Limb (tissue), 2 donors: Measurements from ENCODE around the gene BAZ1B.
"Not testable (repeated sequence)": the region's sequence is repeated elsewhere in the genome, so short reads cannot be mapped to it uniquely, and the experiment has no call there.

Source experiments
- DNase-seq, 2 donors: peaks; one replicate each; pipeline ENCODE4 v3.0.0-alpha.2; 2016; ENCODE audit errors: extremely low spot score in 2 of 2

BAZ1B gene

GRCh38 chr7:73544678-73545077 is 22.6 kb upstream of the BAZ1B start:
- no peak for DNase-seq

GRCh38 chr7:73541722-73542121 is 19.6 kb upstream of the BAZ1B start:
- no peak for DNase-seq

GRCh38 chr7:73539709-73540108 is 17.6 kb upstream of the BAZ1B start:
- no peak for DNase-seq

- DNase-seq: not testable (repeated sequence)
These were observed 16.4 kb upstream of the BAZ1B start for GRCh38 chr7:73538510-73538909.

GRCh38 chr7:73537051-73537450 is 15.0 kb upstream of the BAZ1B start:
- no peak for DNase-seq

GRCh38 chr7:73536479-73536878 is 14.4 kb upstream of the BAZ1B start:
- DNase-seq: no peak

GRCh38 chr7:73535918-73536317 is 13.8 kb upstream of the BAZ1B start:
- not testable (repeated sequence) for DNase-seq

- DNase-seq: no peak
These were observed 11.6 kb upstream of the BAZ1B start for GRCh38 chr7:73533742-73534141.

GRCh38 chr7:73532224-73532623 is 10.1 kb upstream of the BAZ1B start:
- DNase-seq: no peak

- DNase-seq: no peak
These were observed 8.7 kb upstream of the BAZ1B start for GRCh38 chr7:73530800-73531199.

GRCh38 chr7:73526896-73527821 is 5.1 kb upstream of the BAZ1B start:
- DNase-seq: no peak

- not testable (repeated sequence) for DNase-seq
These were observed 4.0 kb upstream of the BAZ1B start for GRCh38 chr7:73526158-73526494.

GRCh38 chr7:73521636-73522104 is 423 bp downstream of the BAZ1B start:
- no peak for DNase-seq

GRCh38 chr7:73520673-73521635 is 1.1 kb downstream of the BAZ1B start:
- DNase-seq: no peak

- no peak for DNase-seq
These were observed 2.0 kb downstream of the BAZ1B start for GRCh38 chr7:73519867-73520672.

GRCh38 chr7:73518470-73518869 is 3.6 kb downstream of the BAZ1B start:
- no peak for DNase-seq

GRCh38 chr7:73517241-73517995 is 4.7 kb downstream of the BAZ1B start:
- DNase-seq: no peak

GRCh38 chr7:73515178-73515577 is 6.9 kb downstream of the BAZ1B start:
- no peak for DNase-seq

- DNase-seq: no peak
These were observed 9.9 kb downstream of the BAZ1B start for GRCh38 chr7:73512018-73512780.

- DNase-seq: no peak
These were observed 12.6 kb downstream of the BAZ1B start for GRCh38 chr7:73509463-73509862.
